CD4-positive, alpha-beta memory T cell (primary cell): ENCODE results near the gene TNIP1. TPM values are rescaled to one million over a fixed set of nuclear protein-coding genes. Genes with fewer than 3 reads are reported as not detected.

Source experiments
- CTCF ChIA-PET: fragments of 350-600 bp; sonication (Branson Sonifier 250); formaldehyde crosslinking; loops from one replicate; lab custom pipeline; 2021; ENCODE audit warnings: inconsistent platforms; ENCODE audit not compliant: partially characterized antibody; lab: Charles Lee
- POLR2A ChIA-PET: fragments of 350-600 bp; sonication (Branson Sonifier 250); formaldehyde crosslinking; loops from one replicate; lab custom pipeline; 2021; ENCODE audit not compliant: partially characterized antibody; lab: Charles Lee
- DNase-seq, 5 donors: peaks; one replicate each; pipeline versions ENCODE4 v3.0.0 to v3.0.0-alpha.2; 2020 to 2022; ENCODE audit warnings: mixed read lengths in 1 of 5
- H3K27ac ChIP-seq: one replicate; pipeline ENCODE4 v1.7.0; 2013; ENCODE audit warnings: low read depth, low read length
- H3K27me3 ChIP-seq: 2 replicates; pipeline ENCODE4 v1.7.0; 2013; ENCODE audit warnings: mild to moderate bottlenecking, low read length, moderate library complexity; ENCODE audit not compliant: insufficient read depth
- H3K36me3 ChIP-seq: 2 replicates; pipeline ENCODE4 v1.7.0; 2013; ENCODE audit warnings: mild to moderate bottlenecking, low read length, moderate library complexity; ENCODE audit not compliant: insufficient read depth
- H3K4me1 ChIP-seq: 2 replicates; pipeline ENCODE4 v1.7.0; 2013; ENCODE audit warnings: mild to moderate bottlenecking, low read length, moderate library complexity; ENCODE audit not compliant: insufficient read depth
- H3K4me3 ChIP-seq, 2 donors: one replicate each; pipeline ENCODE4 v1.7.0; 2013; ENCODE audit warnings: low read length in 2 of 2, mild to moderate bottlenecking in 1 of 2
- H3K9me3 ChIP-seq, 2 donors: one replicate each; pipeline ENCODE4 v1.7.0; 2013; ENCODE audit warnings: low read length in 2 of 2, control low read depth in 1 of 2; ENCODE audit not compliant: control insufficient read depth in 1 of 2
- H3K27ac Mint-ChIP-seq, 7 donors: one replicate each; pipeline ENCODE4 v1.8.0; 2020 to 2021; ENCODE audit warnings: mixed read lengths in 7 of 7, mild to moderate bottlenecking in 6 of 7, inconsistent platforms in 3 of 7, moderate library complexity in 3 of 7
- H3K27me3 Mint-ChIP-seq, 2 donors: one replicate each; pipeline ENCODE4 v1.8.0; 2020 to 2021; ENCODE audit warnings: mixed read lengths in 2 of 2
- H3K36me3 Mint-ChIP-seq, 2 donors: one replicate each; pipeline ENCODE4 v1.8.0; 2020 to 2021; ENCODE audit warnings: mixed read lengths in 2 of 2, inconsistent platforms in 1 of 2, mild to moderate bottlenecking in 1 of 2
- H3K4me1 Mint-ChIP-seq, 4 donors: one replicate each; pipeline ENCODE4 v1.8.0; 2020 to 2021; ENCODE audit warnings: mixed read lengths in 4 of 4, mild to moderate bottlenecking in 1 of 4
- H3K4me3 Mint-ChIP-seq, 8 donors: one replicate each; pipeline ENCODE4 v1.8.0; 2020 to 2021; ENCODE audit warnings: mixed read lengths in 8 of 8, mild to moderate bottlenecking in 7 of 8, moderate library complexity in 6 of 8, inconsistent platforms in 3 of 8
- H3K9me3 Mint-ChIP-seq, 8 donors: one replicate each; pipeline ENCODE4 v1.8.0; 2020 to 2021; ENCODE audit warnings: mixed read lengths in 8 of 8, mild to moderate bottlenecking in 5 of 8, inconsistent platforms in 3 of 8, moderate library complexity in 1 of 8
- intact Hi-C: fragments of 100-400 bp; cut with micrococcal nuclease; formaldehyde crosslinking; loops from one replicate; pipeline ENCODE4 v1.15.1; 2023
- polyA plus RNA-seq, 2 donors: library from polyadenylated mRNA; unstranded; fragments of 300-500 nt; fragmentation: Illumina TruSeq; gene quantifications; one replicate each; pipeline ENCODE4 v1.2.3, GENCODE V29; 2021
- total RNA-seq, 2 experiments: library from RNA; stranded (reverse); gene quantifications; one replicate each; pipeline ENCODE4 v1.2.3, GENCODE V29; 2021

TNIP1 gene
- total and polyA plus RNA-seq, 4 experiments from 2014 or later = 31.5 to 233 (median 149) TPM

- peak overlapping the region; percentile 85 to 91 (median 88) for H3K4me3 Mint-ChIP-seq
- Histone ChIP-seq H3K27me3 (no peaks in the 10 kb centered on the region), H3K4me3 (peak overlapping the region; percentile 61 to 87), H3K9me3 (no peaks in the 10 kb centered on the region), H3K36me3 (peaks cover 13% of the 10 kb centered on the region), H3K27ac (peak overlapping the region; percentile 99), H3K4me1 (peaks cover 89% of the 10 kb centered on the region)
- ChIA-PET CTCF (interaction anchor here (0.8 to 7.4 kb wide), 10 partner anchors 11 to 83 kb away, joined by 3 to 80 read pairs (median 7); no protein-coding TSS in a partner anchor), POLR2A (interaction anchor here (0.7 to 6.8 kb wide), 20 partner anchors 9 to 669 kb away, joined by 3 to 106 read pairs (median 4); partner anchors contain the start of genes CCDC69, CD74, GM2A and RPS14)
- H3K36me3 Mint-ChIP-seq = peaks cover 13 to 31% of the 10 kb centered on the region in 2 donors
- peaks cover 67 to 94% (median 75%) of the 10 kb centered on the region in 4 donors for H3K4me1 Mint-ChIP-seq
- H3K27me3 Mint-ChIP-seq = no peaks in the 10 kb centered on the region
- peaks cover 0 to 5% (median 0%) of the 10 kb centered on the region in 8 donors for H3K9me3 Mint-ChIP-seq
- peak overlapping the region; percentile 76 to 98 (median 96) for H3K27ac Mint-ChIP-seq
- intact Hi-C loops = loop anchor here (2.0 to 5.0 kb wide), 2 partner anchors 75 to 171 kb away; partner anchors contain the start of genes ANXA6 and GM2A
- DNase-seq = no peak
Measured at GRCh38 chr5:151081431-151082281, 822 bp upstream of the TNIP1 start.

DNA sequence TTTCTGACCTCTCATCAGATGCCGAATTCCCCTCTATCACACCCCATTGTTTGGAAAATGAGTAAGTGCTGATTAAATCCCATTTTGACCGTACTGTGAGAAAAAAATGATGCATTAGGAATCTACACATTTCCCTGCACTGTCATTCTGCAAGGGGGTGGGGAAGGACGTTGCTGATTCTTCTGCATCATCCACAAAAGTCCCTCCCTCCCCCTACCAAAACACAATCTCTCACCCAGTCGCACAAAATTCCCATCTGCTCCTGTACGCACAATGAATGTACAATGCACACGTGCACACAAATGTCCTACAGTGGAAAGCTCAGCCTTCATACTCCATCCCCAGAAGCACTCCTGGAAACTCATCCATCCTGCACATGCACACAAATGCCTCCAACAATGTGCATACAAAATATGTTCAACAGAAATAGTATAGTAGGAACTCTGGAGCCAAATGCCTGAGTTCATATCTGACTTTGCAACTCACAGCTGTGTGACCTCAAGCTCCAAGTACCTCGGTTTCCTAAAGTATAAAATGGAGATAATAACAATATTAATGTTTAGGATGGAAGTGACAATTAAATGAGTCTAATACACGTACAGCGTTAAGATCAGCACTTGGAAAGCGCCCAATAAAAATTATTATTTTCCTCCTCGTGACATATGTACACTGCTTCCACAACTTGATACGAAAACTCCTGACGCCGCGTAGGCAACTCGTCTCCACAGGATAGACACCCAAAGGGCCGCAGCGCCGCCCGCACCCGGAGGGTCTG, 809 bp downstream of the TNIP1 start:
- ChIA-PET CTCF (interaction anchor here (1.7 to 7.4 kb wide), 5 partner anchors 18 to 83 kb away, joined by 3 to 80 read pairs (median 7); no protein-coding TSS in a partner anchor), POLR2A (interaction anchor here (0.7 to 6.8 kb wide), 19 partner anchors 8 to 667 kb away, joined by 3 to 106 read pairs (median 7); partner anchors contain the start of genes ANXA6, CCDC69, CD74 and GM2A)
- Mint-ChIP-seq H3K9me3 (peaks cover 0 to 5% (median 0%) of the 10 kb centered on the region in 8 donors), H3K4me1 (peaks cover 66 to 94% (median 76%) of the 10 kb centered on the region in 4 donors), H3K36me3 (peaks cover 20 to 45% of the 10 kb centered on the region in 2 donors), H3K4me3 (peak overlapping the region; percentile 88 to 98 (median 94)), H3K27me3 (no peaks in the 10 kb centered on the region), H3K27ac (peak overlapping the region; percentile 76 to 98 (median 94))
- H3K4me1 ChIP-seq = peaks cover 89% of the 10 kb centered on the region
- intact Hi-C loops = loop anchor here (1.0 to 5.0 kb wide), 3 partner anchors 35 to 172 kb away; partner anchors contain the start of genes ANXA6 and GM2A
- no peaks in the 10 kb centered on the region for H3K9me3 ChIP-seq
- H3K4me3 ChIP-seq = peak overlapping the region; percentile 27 to 61
- DNase-seq = peak in 1 of 5 donors; percentile 68
- H3K27ac ChIP-seq = peak overlapping the region; percentile 99
- H3K36me3 ChIP-seq = peaks cover 13% of the 10 kb centered on the region
- no peaks in the 10 kb centered on the region for H3K27me3 ChIP-seq

DNA sequence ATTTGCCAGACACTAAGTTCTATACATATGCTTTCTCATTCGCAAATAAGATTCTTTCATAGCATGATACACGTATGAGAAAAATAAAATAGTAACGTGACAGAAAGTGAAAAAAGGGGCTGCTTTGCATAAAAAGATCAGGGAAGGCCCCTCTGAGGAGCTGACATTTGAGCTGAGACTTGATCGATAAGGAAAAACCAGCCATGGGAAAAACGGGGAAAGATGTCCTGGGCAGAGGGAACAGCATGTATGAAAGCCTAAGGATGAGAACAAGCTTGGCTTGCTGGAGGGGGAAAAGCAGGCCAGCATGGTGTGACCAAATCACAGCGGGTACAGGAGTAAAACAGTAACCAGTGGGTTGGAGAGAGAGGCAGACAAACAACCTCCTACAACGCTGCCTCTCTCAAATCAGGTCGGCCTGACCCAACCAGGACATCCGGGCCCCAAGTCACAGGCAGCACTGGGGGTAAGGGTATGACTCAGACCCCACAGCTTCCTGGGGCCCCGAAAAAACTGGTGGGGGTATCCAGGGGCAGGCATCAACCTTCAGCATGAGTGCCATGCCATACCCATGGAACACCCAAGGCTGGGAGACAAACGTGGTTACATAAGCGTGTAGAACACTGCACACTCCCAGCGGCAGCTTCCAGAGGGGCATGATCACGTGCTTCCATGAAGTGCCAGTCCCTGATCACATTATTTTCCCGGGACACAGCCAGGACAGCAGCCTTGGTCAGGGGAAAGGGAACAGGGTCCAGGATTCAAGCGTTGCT, 2.2 kb downstream of the TNIP1 start:
- Mint-ChIP-seq H3K36me3 (peaks cover 24 to 51% of the 10 kb centered on the region in 2 donors), H3K4me1 (peaks cover 59 to 87% (median 67%) of the 10 kb centered on the region in 4 donors), H3K4me3 (peak overlapping the region; percentile 88 to 98 (median 94)), H3K9me3 (peaks cover 0 to 3% (median 0%) of the 10 kb centered on the region in 8 donors), H3K27ac (peak overlapping the region; percentile 76 to 98 (median 94)), H3K27me3 (no peaks in the 10 kb centered on the region)
- peaks cover 13% of the 10 kb centered on the region for H3K36me3 ChIP-seq
- POLR2A ChIA-PET = interaction anchor here (1.0 to 6.8 kb wide), 16 partner anchors 7 to 692 kb away, joined by 3 to 106 read pairs (median 12); partner anchors contain the start of genes ANXA6, CCDC69 and CD74
- no peaks in the 10 kb centered on the region for H3K27me3 ChIP-seq
- H3K4me1 ChIP-seq = peaks cover 80% of the 10 kb centered on the region
- H3K4me3 ChIP-seq = peak overlapping the region; percentile 21 to 61
- intact Hi-C loops = no loop called here
- peak overlapping the region; percentile 99 for H3K27ac ChIP-seq
- DNase-seq = peak; percentile 55 to 91 (median 62)
- no peaks in the 10 kb centered on the region for H3K9me3 ChIP-seq
- CTCF ChIA-PET = interaction anchor here (0.6 to 7.4 kb wide), 8 partner anchors 10 to 96 kb away, joined by 3 to 80 read pairs (median 4); no protein-coding TSS in a partner anchor

- Histone ChIP-seq H3K27ac (peak overlapping the region; percentile 99), H3K4me3 (peak overlapping the region; percentile 21 to 61), H3K9me3 (no peaks in the 10 kb centered on the region), H3K4me1 (peaks cover 77% of the 10 kb centered on the region), H3K36me3 (peaks cover 17% of the 10 kb centered on the region), H3K27me3 (no peaks in the 10 kb centered on the region)
- H3K9me3 Mint-ChIP-seq = peaks cover 0 to 3% (median 0%) of the 10 kb centered on the region in 8 donors
- H3K36me3 Mint-ChIP-seq = peaks cover 24 to 52% of the 10 kb centered on the region in 2 donors
- DNase-seq = no peak
- no peaks in the 10 kb centered on the region for H3K27me3 Mint-ChIP-seq
- peaks cover 52 to 80% (median 63%) of the 10 kb centered on the region in 4 donors for H3K4me1 Mint-ChIP-seq
- intact Hi-C loops = no loop called here
- peak overlapping the region; percentile 88 to 98 (median 94) for H3K4me3 Mint-ChIP-seq
- H3K27ac Mint-ChIP-seq = peak overlapping the region; percentile 76 to 98 (median 94)
- ChIA-PET CTCF (interaction anchor here (1.0 to 7.4 kb wide), 6 partner anchors 9 to 87 kb away, joined by 3 to 80 read pairs (median 4); no protein-coding TSS in a partner anchor), POLR2A (interaction anchor here (1.1 to 6.8 kb wide), 10 partner anchors 12 to 146 kb away, joined by 3 to 106 read pairs (median 20); partner anchors contain the start of genes ANXA6 and CCDC69)
Measured at GRCh38 chr5:151077967-151078366, 2.9 kb downstream of the TNIP1 start.

GRCh38 chr5:151077419-151077818, 3.4 kb downstream of the TNIP1 start:
- Histone ChIP-seq H3K9me3 (no peaks in the 10 kb centered on the region), H3K4me1 (peaks cover 77% of the 10 kb centered on the region), H3K36me3 (peaks cover 17% of the 10 kb centered on the region), H3K27me3 (no peaks in the 10 kb centered on the region), H3K27ac (peak overlapping the region; percentile 99), H3K4me3 (no peak overlapping the region)
- H3K4me3 Mint-ChIP-seq = peak overlapping the region in 7 of 8 donors; percentile 88 to 98 (median 95)
- ChIA-PET CTCF (interaction anchor here (1.4 to 7.4 kb wide), 3 partner anchors 25 to 38 kb away, joined by 3 to 42 read pairs (median 6); no protein-coding TSS in a partner anchor), POLR2A (interaction anchor here (4.4 to 6.8 kb wide), 3 partner anchors 13 to 19 kb away, joined by 26 to 106 read pairs (median 31); no protein-coding TSS in a partner anchor)
- peak overlapping the region in 6 of 7 donors; percentile 48 to 98 (median 76) for H3K27ac Mint-ChIP-seq
- H3K4me1 Mint-ChIP-seq = peaks cover 48 to 79% (median 62%) of the 10 kb centered on the region in 4 donors
- intact Hi-C loops = no loop called here
- no peaks in the 10 kb centered on the region for H3K27me3 Mint-ChIP-seq
- DNase-seq = no peak
- peaks cover 0 to 3% (median 0%) of the 10 kb centered on the region in 8 donors for H3K9me3 Mint-ChIP-seq
- peaks cover 25 to 54% of the 10 kb centered on the region in 2 donors for H3K36me3 Mint-ChIP-seq
